ENCODE measurements around the gene FAM131A. TPM values are rescaled to one million over a fixed set of nuclear protein-coding genes. Genes with fewer than 3 reads are reported as not detected.

The FAM131A gene
- total and polyA plus RNA-seq, 2 donors (not counting 3 experiments of a cell fraction or from before 2014, with no cell fraction given), result 19.9 to 29.9 TPM

GRCh38 chr3:184353546-184353941, 16.1 kb downstream of the FAM131A start:
- Histone ChIP-seq H3K4me2 (ENCODE audit: insufficient read depth, low read length) (no peak overlapping the region), H3K9me1 (replicated peaks; ENCODE audit: control insufficient read depth, extremely low read depth, insufficient read depth, low read length) (no peaks in the 10 kb centered on the region), H3K36me3 (ENCODE audit: control insufficient read depth in 2 of 2, extremely low read depth in 1 of 2, insufficient read depth in 2 of 2, low read length in 2 of 2) (peaks cover 0 to 3% of the 10 kb centered on the region in 2 experiments), H3K27me3 (ENCODE audit: control insufficient read depth in 2 of 2, insufficient read depth in 2 of 2, low read length in 2 of 2) (no peaks in the 10 kb centered on the region), H3K79me2 (ENCODE audit: control insufficient read depth, insufficient read depth, low read length) (no peaks in the 10 kb centered on the region), H3K4me1 (ENCODE audit: control insufficient read depth, extremely low read depth, insufficient read depth, low read length) (no peaks in the 10 kb centered on the region), H3K4me3 (replicated peaks in 1 of 3; ENCODE audit: insufficient read depth in 1 of 3, low read depth in 1 of 3, low read length in 3 of 3) (no peak overlapping the region), H3K27ac (ENCODE audit: insufficient read depth, low read depth, low read length) (no peak overlapping the region), H4K20me1 (replicated peaks; ENCODE audit: control insufficient read depth, extremely low read depth, insufficient read depth, low read length) (no peaks in the 10 kb centered on the region), H3K9ac (replicated peaks; ENCODE audit: extremely low read depth, insufficient read depth, low read length) (no peak overlapping the region), H3K9me3 (replicated peaks; ENCODE audit: control insufficient read depth, insufficient read depth, low read length) (no peaks in the 10 kb centered on the region), H2AFZ (ENCODE audit: low read depth, low read length) (no peak overlapping the region)
- CTCF ChIA-PET, result interaction anchor here (0.8 to 2.6 kb wide), 18 partner anchors 8 to 188 kb away, joined by 3 to 11 read pairs (median 5); partner anchors contain the start of gene FAM131A
- no TSS peak for BruUV-seq (replicated peaks)
- FAIRE-seq (no peak), DNase-seq (ENCODE audit: low read depth, low spot score) (no peak)
- POLR2A ChIA-PET, result no interaction called here
- dilution Hi-C loops (cut with MboI; ENCODE audit: extremely low pct_ligation_motif_present, low sequenced_read_pairs), result no loop called here
- no peak for TF ChIP-seq POLR2AphosphoS5 (IDR thresholded peaks at IDR 0.05; ENCODE audit: insufficient read depth, low read depth, low read length)
- TF ChIP-seq EZH2 (IDR thresholded peaks at IDR 0.05; ENCODE audit: borderline replicate concordance, low read depth, low read length, severe bottlenecking), result no peak
- TF ChIP-seq MYC (IDR thresholded peaks at IDR 0.05; ENCODE audit: low read depth, low read length), result no peak
- no peak for TF ChIP-seq GATA2 (IDR thresholded peaks at IDR 0.05; ENCODE audit: insufficient read depth, insufficient read length, low read depth, low read length)
- no peak for TF ChIP-seq MAX (IDR thresholded peaks at IDR 0.05; ENCODE audit: insufficient read depth, insufficient read length)
- TF ChIP-seq POLR2A (IDR thresholded peaks at IDR 0.05; ENCODE audit: low read depth, low read length), result no peak
- TF ChIP-seq JUN (IDR thresholded peaks at IDR 0.05; ENCODE audit: borderline replicate concordance, insufficient read depth, insufficient read length, low read depth), result no peak
- no peak for TF ChIP-seq CTCF (IDR thresholded peaks at IDR 0.05; ENCODE audit: extremely low read depth in 1 of 2, insufficient read depth in 1 of 2, low read depth in 1 of 2, low read length in 2 of 2)
- TF ChIP-seq FOS (IDR thresholded peaks at IDR 0.05; ENCODE audit: borderline replicate concordance, insufficient read depth, low read length), result no peak
- intact Hi-C loops (cut with micrococcal nuclease), result no loop called here

Measured in endothelial cell of umbilical vein (primary cell).